ENCODE data around the gene ATP11A.

GRCh38 chr13:112690283-112690929 is 568 bp downstream of the ATP11A start:
- TF ChIP-seq CTCF (IDR thresholded peaks at IDR 0.05) (no peak), POLR2A (IDR thresholded peaks at IDR 0.05) (no peak), EP300 (IDR thresholded peaks at IDR 0.05) (no peak)
